Activated CD8-positive, alpha-beta T cell treated with anti-CD3 and anti-CD28 coated beads for 36 hours (primary cell): ENCODE results near the gene ALDH1A3. TPM values are rescaled to one million over a fixed set of nuclear protein-coding genes. Genes with fewer than 3 reads are reported as not detected.
A peak's percentile ranks its signal among the peaks of the same experiment; 100 is the strongest.

Experiments
- ATAC-seq: fragments of 200-7000 bp; cut with Tn5 transposase; one replicate; pipeline ENCODE4 v1.10.0; 2021; ENCODE audit warnings: mild to moderate bottlenecking, moderate library complexity
- CTCF ChIA-PET: fragments of 350-600 bp; sonication (Branson Sonifier 250); formaldehyde crosslinking; loops from one replicate; lab custom pipeline; 2021; ENCODE audit warnings: antibody characterized with exemption; lab: Charles Lee
- POLR2A ChIA-PET: fragments of 350-600 bp; sonication (Branson Sonifier 250); formaldehyde crosslinking; loops from one replicate; lab custom pipeline; 2021; ENCODE audit warnings: antibody characterized with exemption; lab: Charles Lee
- DNase-seq: peaks from one replicate; pipeline ENCODE4 v3.0.0-alpha.2; 2020
- H3K27ac Mint-ChIP-seq: one replicate; pipeline ENCODE4 v1.8.0; 2021; ENCODE audit warnings: mild to moderate bottlenecking, mixed read lengths
- H3K27me3 Mint-ChIP-seq: one replicate; pipeline ENCODE4 v1.8.0; 2021; ENCODE audit warnings: mixed read lengths
- H3K36me3 Mint-ChIP-seq: one replicate; pipeline ENCODE4 v1.8.0; 2021; ENCODE audit warnings: low read depth, mixed read lengths
- H3K4me1 Mint-ChIP-seq: one replicate; pipeline ENCODE4 v1.8.0; 2021; ENCODE audit warnings: low read depth, mixed read lengths
- H3K4me3 Mint-ChIP-seq: one replicate; pipeline ENCODE4 v1.8.0; 2021; ENCODE audit warnings: mild to moderate bottlenecking, moderate library complexity, mixed read lengths
- H3K9me3 Mint-ChIP-seq: one replicate; pipeline ENCODE4 v1.8.0; 2021; ENCODE audit warnings: mixed read lengths
- CTCF ChIP-seq: fragments of 200-600 bp; IDR thresholded peaks from one replicate; pipeline ENCODE4 v1.8.0; 2022; ENCODE audit warnings: antibody characterized with exemption, mild to moderate bottlenecking
- intact Hi-C: fragments of 100-400 bp; cut with micrococcal nuclease; formaldehyde crosslinking; loops from one replicate; pipeline ENCODE4 v1.10.0; 2022
- total RNA-seq, 2 experiments: library from RNA; stranded (reverse); gene quantifications; one replicate each; pipeline ENCODE4 v1.2.3, GENCODE V29; 2021

ALDH1A3 gene
- total RNA-seq, 2 experiments from 2014 or later = not detected

DNA sequence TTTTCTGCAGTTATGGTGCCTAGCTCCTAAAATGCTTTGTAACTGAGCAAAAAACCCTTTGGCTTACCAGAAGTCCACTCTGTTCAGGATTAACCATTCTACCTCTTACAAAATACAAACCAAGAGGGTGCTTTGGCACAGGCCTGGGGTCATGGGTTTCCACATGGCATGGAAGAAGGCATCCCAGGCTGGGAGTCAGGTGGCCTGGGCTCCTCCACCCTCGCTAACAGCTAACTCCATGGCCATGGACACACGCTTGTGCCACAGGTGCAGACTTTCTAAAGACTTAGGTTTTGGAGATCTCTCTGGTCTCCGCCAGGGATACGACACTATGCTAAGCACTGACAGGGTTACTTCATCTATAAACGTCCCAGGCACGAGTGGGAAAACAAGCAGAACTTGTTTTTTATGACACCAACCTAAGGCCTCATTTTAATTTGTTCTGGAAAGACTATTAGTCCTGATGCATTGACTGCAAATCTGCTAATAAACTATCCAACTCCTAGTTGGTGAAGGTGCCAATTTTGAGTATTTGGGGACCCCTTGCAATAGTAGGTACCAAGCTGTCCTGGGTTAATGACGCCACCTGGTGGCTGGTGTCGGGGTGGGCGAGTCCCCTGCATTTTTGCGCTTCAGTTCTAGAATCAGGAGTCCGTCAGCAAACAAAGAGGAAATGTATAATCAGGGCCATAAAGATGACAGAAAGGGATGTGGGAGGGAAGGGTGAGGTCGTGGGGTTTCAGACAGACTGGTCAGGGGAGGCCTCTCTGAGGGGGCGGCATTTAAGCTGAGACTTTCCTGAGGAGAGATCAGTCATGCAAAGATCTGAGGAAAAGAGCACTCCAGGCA is 10.3 kb upstream of the ALDH1A3 start:
- peak; percentile 45 for DNase-seq
- CTCF ChIA-PET = interaction anchor here (0.8 to 2.4 kb wide), 5 partner anchors 11 to 239 kb away, joined by 3 to 10 read pairs (median 3); partner anchors contain the start of gene ALDH1A3

GRCh38 chr15:100873029-100873677 is 6.5 kb upstream of the ALDH1A3 start:
- no peak overlapping the region for H3K27ac Mint-ChIP-seq
- H3K27me3 Mint-ChIP-seq = peaks cover 23% of the 10 kb centered on the region
- peak; percentile 63 for DNase-seq
- no peaks in the 10 kb centered on the region for H3K4me1 Mint-ChIP-seq
- H3K9me3 Mint-ChIP-seq = peaks cover 3% of the 10 kb centered on the region
- no peaks in the 10 kb centered on the region for H3K36me3 Mint-ChIP-seq
- ChIA-PET CTCF (interaction anchor here (0.7 to 3.7 kb wide), 39 partner anchors 8 to 523 kb away, joined by 3 to 18 read pairs (median 5); no protein-coding TSS in a partner anchor), POLR2A (no interaction called here)
- intact Hi-C loops = loop anchor here (2.0 to 5.0 kb wide), 3 partner anchors 51 to 521 kb away; no protein-coding TSS in a partner anchor
- peak; percentile 86 for TF ChIP-seq CTCF
- peak; percentile 74 for ATAC-seq
- no peak overlapping the region for H3K4me3 Mint-ChIP-seq

More for the DNA sequence above, 10.3 kb upstream of the ALDH1A3 start:
- H3K36me3 Mint-ChIP-seq = no peaks in the 10 kb centered on the region
- H3K9me3 Mint-ChIP-seq = peaks cover 3% of the 10 kb centered on the region
- peaks cover 10% of the 10 kb centered on the region for H3K27me3 Mint-ChIP-seq
- peak; percentile 64 for TF ChIP-seq CTCF
- POLR2A ChIA-PET = no interaction called here
- H3K27ac Mint-ChIP-seq = no peak overlapping the region
- H3K4me1 Mint-ChIP-seq = no peaks in the 10 kb centered on the region
- no peak overlapping the region for H3K4me3 Mint-ChIP-seq
- intact Hi-C loops = no loop called here
- no peak for ATAC-seq

DNA sequence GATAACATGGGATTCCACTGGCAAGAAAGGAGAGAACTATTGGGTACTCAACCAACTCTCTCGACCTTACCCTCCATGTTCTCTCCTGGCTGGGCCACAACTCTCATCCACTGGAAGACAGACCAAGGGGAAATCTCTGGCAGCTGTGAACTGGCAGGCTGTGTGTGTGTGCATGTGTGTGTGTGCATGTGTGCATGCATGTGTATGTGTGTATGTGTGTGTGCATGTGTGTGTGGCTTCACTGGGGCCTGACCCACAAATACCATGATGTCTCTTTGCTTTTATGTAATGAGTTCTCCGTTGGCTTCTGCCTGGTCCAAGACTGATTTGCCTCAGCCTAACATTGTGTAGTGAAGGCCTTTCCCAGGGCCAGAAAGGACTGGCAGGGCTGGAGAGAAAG is 4.1 kb upstream of the ALDH1A3 start:
- TF ChIP-seq CTCF = no peak
- Mint-ChIP-seq H3K27ac (no peak overlapping the region), H3K4me1 (no peaks in the 10 kb centered on the region), H3K36me3 (no peaks in the 10 kb centered on the region), H3K27me3 (peaks cover 31% of the 10 kb centered on the region), H3K4me3 (no peak overlapping the region), H3K9me3 (no peaks in the 10 kb centered on the region)
- no peak for DNase-seq
- ATAC-seq = no peak
- ChIA-PET CTCF (interaction anchor here (0.9 to 1.4 kb wide), 4 partner anchors 14 to 248 kb away, joined by 3 to 5 read pairs (median 3); partner anchors contain the start of gene LRRK1), POLR2A (no interaction called here)
- intact Hi-C loops = no loop called here

DNA sequence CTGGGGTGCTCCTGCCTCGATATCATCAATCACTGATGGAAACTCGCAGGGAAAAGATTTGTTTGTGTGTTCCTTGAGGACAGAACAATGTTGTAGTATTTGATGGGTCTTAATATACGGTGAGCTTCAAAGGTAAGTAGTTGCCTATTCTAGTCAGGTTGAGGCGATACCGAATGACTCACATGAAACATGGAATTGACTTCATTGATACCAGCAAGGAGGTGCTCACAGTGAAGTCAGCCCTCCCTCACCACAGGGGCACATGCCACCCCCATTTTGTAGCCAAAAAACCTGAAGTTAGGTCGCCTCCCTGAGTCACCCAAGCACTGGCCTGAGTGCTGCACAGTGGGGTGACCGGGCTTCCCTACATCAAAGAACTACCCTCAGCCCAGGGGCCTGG is 3.7 kb upstream of the ALDH1A3 start:
- no peaks in the 10 kb centered on the region for H3K9me3 Mint-ChIP-seq
- CTCF ChIA-PET = interaction anchor here (1.3 to 1.4 kb wide), 2 partner anchors 43 to 249 kb away, joined by 3 to 5 read pairs; partner anchors contain the start of gene LRRK1
- no peak for DNase-seq
- no peaks in the 10 kb centered on the region for H3K4me1 Mint-ChIP-seq
- TF ChIP-seq CTCF = no peak
- no peak overlapping the region for H3K4me3 Mint-ChIP-seq
- no peak overlapping the region for H3K27ac Mint-ChIP-seq
- POLR2A ChIA-PET = no interaction called here
- ATAC-seq = no peak
- H3K27me3 Mint-ChIP-seq = peaks cover 36% of the 10 kb centered on the region
- H3K36me3 Mint-ChIP-seq = no peaks in the 10 kb centered on the region
- intact Hi-C loops = no loop called here
